ENCODE measurements around the gene CTSZ.

The CTSZ gene

DNA sequence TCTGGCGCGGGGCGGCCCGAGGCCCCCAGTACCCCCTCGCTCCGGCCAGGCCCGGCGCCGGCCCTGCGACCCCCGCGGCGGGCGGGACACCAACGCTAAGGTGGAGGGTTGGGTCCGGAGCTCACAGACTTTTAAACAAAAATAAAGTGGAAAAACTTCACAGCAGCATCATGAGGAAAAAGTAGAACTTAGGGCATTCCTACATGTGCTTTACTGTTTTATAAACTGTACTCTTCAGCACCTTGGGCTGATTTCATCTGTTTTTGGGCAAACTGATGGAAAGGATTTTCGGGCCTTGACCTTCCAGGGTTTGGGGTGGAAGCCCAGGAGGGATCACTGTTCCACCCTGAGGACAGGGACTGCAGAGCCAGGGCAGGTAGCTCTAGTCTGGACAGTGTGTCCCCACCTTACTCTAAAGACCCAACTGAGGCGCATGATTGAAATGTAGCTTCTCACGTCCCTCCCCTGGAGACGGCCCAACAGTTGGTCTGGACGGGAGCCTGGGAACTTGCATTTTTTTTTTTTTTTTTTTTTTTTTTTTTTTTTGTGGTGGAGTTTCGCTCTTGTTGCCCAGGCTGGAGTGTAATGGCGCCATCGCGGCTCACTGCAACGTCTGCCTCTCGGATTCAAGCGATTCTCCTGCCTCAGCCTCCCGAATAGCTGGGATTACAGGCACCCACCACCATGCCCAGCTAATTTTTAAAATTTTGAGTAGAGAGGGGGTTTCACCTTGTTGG, 25.3 kb downstream of the CTSZ start:
- H3K9ac ChIP-seq = peak overlapping the region; percentile 91 to 98 (median 97)
- peaks cover 30 to 47% (median 40%) of the 10 kb centered on the region in 10 experiments for H3K4me1 ChIP-seq
- H3K4me3 ChIP-seq = peak overlapping the region; percentile 80 to 94 (median 86)
- peaks cover 0 to 5% (median under 1%) of the 10 kb centered on the region in 11 experiments; a peak in 6 of 22 replicates for H3K9me3 ChIP-seq (replicated peaks in 1 of 11)
- peaks cover 30 to 54% (median 43%) of the 10 kb centered on the region in 11 experiments; a peak in 21 of 22 replicates for H4K20me1 ChIP-seq
- H3K27me3 ChIP-seq = no peaks in the 10 kb centered on the region
- peaks cover 9 to 39% (median 28%) of the 10 kb centered on the region in 11 experiments for H3K36me3 ChIP-seq
- TF ChIP-seq Cebpa-rat (IDR thresholded peaks at IDR 0.05) = no peak
- peak overlapping the region; percentile 77 to 96 (median 89) for H3K4me2 ChIP-seq
- H3K27ac ChIP-seq = peak overlapping the region; percentile 84 to 98 (median 95)

GRCh38 chr20:58980711-58981627, 26.1 kb downstream of the CTSZ start, which contains the start of gene NELFCD:
TSS of gene NELFCD (plus strand) at chr20:58981256. CDS start at chr20:58981310, 54 bp downstream.
- Histone ChIP-seq H4K20me1 (peaks cover 22 to 45% (median 34%) of the 10 kb centered on the region in 11 experiments; a peak in 21 of 22 replicates), H3K4me1 (peaks cover 30 to 47% (median 40%) of the 10 kb centered on the region in 10 experiments), H3K9me3 (replicated peaks in 1 of 11) (peaks cover 7 to 13% (median 9%) of the 10 kb centered on the region in 11 experiments)

GRCh38 chr20:58978351-58979190, 28.5 kb downstream of the CTSZ start:
- Histone ChIP-seq H3K9me3 (replicated peaks in 1 of 11) (peaks cover 21 to 26% (median 25%) of the 10 kb centered on the region in 11 experiments), H3K27ac (no peak overlapping the region), H3K36me3 (peaks cover 0 to 7% (median 0%) of the 10 kb centered on the region in 11 experiments; a peak in 3 of 22 replicates), H3K4me3 (no peak overlapping the region), H3K9ac (no peak overlapping the region), H3K4me1 (peaks cover 22 to 37% (median 24%) of the 10 kb centered on the region in 10 experiments), H4K20me1 (peaks cover 0 to 21% (median 11%) of the 10 kb centered on the region in 11 experiments; a peak in 15 of 22 replicates), H3K4me2 (no peak overlapping the region), H3K27me3 (no peaks in the 10 kb centered on the region)
- TF ChIP-seq Cebpa-rat (IDR thresholded peaks at IDR 0.05) = no peak

More at GRCh38 chr20:58980711-58981627, 26.1 kb downstream of the CTSZ start, which contains the start of gene NELFCD:
- peak within 1 kb of the TSS; percentile 80 to 94 (median 86) for H3K4me3 ChIP-seq
- peak within 1 kb of the TSS; percentile 84 to 98 (median 95) for H3K27ac ChIP-seq
- peak within 1 kb of the TSS; percentile 77 to 96 (median 89) for H3K4me2 ChIP-seq
- H3K9ac ChIP-seq = peak within 1 kb of the TSS; percentile 91 to 98 (median 97)
- H3K27me3 ChIP-seq = no peaks in the 10 kb centered on the region
- no peak for TF ChIP-seq Cebpa-rat (IDR thresholded peaks at IDR 0.05)
- peaks cover 1 to 31% (median 20%) of the 10 kb centered on the region in 11 experiments; a peak in 21 of 22 replicates for H3K36me3 ChIP-seq

DNA sequence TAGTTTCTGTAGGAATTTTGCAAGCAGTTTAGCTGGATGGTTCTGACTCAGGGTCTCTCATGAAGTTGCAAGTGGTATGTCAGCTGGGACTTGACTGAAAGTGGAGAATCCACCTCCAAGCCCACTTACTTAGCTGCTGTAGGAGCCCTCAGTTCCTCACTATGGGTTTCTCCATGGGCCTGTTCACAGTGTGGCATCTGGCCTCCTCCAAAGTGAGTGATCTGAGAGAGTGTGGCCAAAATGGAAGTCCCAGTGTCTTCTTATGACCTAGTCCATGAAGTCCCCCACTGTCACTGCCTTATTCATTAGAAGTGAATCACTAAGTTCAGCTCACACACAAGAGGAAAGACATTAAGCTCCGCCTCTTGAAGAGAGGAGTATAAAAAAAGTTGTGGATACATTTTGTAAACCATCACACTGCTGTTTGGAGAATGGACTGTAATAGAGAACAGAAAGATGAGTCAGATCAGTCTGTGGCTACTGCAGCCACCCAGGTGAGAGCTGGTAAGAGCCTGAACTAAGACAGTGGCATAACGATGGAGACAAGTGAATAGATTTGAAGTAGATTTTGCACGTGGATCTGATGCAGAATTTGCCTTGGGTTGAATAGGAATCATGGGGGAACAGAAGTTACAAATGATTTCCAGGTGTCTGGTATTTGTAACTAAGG, 30.9 kb downstream of the CTSZ start:
- Histone ChIP-seq H3K4me2 (no peak overlapping the region), H3K27me3 (no peaks in the 10 kb centered on the region), H3K4me3 (no peak overlapping the region), H4K20me1 (no peaks in the 10 kb centered on the region), H3K9me3 (replicated peaks in 1 of 11) (peaks cover 21 to 26% (median 25%) of the 10 kb centered on the region in 11 experiments), H3K27ac (no peak overlapping the region), H3K36me3 (no peaks in the 10 kb centered on the region), H3K9ac (no peak overlapping the region), H3K4me1 (peaks cover 5 to 19% (median 7%) of the 10 kb centered on the region in 10 experiments; a peak in 12 of 20 replicates)
- TF ChIP-seq Cebpa-rat (IDR thresholded peaks at IDR 0.05) = no peak

- no peak for TF ChIP-seq Cebpa-rat (IDR thresholded peaks at IDR 0.05)
- no peaks in the 10 kb centered on the region for H3K36me3 ChIP-seq
- H3K27me3 ChIP-seq = no peaks in the 10 kb centered on the region
- no peak overlapping the region for H3K4me2 ChIP-seq
- no peak overlapping the region for H3K4me3 ChIP-seq
- peaks cover 21 to 26% (median 25%) of the 10 kb centered on the region in 11 experiments for H3K9me3 ChIP-seq (replicated peaks in 1 of 11)
- H4K20me1 ChIP-seq = no peaks in the 10 kb centered on the region
- H3K4me1 ChIP-seq = peaks cover under 1 to 15% (median 4%) of the 10 kb centered on the region in 10 experiments; a peak in 11 of 20 replicates
- H3K9ac ChIP-seq = no peak overlapping the region
- no peak overlapping the region for H3K27ac ChIP-seq
Observed at GRCh38 chr20:58975353-58975752, 31.7 kb downstream of the CTSZ start.

DNA sequence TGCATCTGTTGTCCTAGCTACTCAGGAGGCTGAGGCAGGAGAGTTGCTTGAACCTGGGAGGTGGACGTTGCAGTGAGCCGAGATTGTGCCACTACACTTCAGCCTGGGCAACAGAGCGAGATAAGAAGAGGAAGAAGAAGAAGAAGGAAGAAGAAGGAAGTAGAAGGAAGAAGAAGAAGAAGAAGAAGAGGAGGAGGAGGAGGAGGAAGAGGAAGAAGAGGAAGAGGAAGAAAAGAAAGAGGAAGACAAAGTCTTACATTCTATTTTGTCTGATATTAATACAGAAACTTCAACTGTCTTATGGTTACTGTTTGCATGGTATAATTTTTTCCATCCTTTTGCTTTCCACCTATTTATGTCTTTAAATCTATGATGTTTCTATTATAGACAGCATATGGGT, 33.2 kb downstream of the CTSZ start:
- no peak for TF ChIP-seq Cebpa-rat (IDR thresholded peaks at IDR 0.05)
- Histone ChIP-seq H3K9me3 (replicated peaks in 1 of 11) (peaks cover 27 to 36% (median 33%) of the 10 kb centered on the region in 11 experiments), H3K4me3 (no peak overlapping the region), H3K4me2 (peak overlapping the region in 2 of 11 experiments; percentile 29 to 56; a peak in 2 of 22 replicates), H3K27me3 (no peaks in the 10 kb centered on the region), H4K20me1 (no peaks in the 10 kb centered on the region), H3K4me1 (peaks cover 0 to 10% (median 1%) of the 10 kb centered on the region in 10 experiments; a peak in 7 of 20 replicates), H3K36me3 (no peaks in the 10 kb centered on the region), H3K27ac (no peak overlapping the region), H3K9ac (no peak overlapping the region)

DNA sequence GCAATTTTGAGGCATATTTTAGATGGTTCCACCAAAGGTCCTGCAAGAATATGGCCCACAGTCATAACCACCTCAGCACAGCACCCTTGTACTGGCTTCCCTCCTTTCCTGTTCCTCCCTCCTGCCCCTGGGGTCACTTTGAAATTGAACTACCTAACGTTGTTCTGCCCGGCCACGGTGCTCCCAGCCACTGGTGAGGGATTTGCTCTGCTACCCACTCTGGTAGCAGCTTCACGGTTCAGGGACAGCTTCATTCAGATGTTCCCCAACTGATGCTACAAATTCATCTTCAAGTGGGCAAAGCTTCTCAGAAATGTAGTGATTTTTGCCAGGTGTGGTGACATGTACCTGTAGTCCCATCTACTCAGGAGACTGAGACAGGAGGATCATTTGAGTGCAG, 33.9 kb downstream of the CTSZ start:
- TF ChIP-seq Cebpa-rat (IDR thresholded peaks at IDR 0.05) = no peak
- H3K27me3 ChIP-seq = no peaks in the 10 kb centered on the region

More for the DNA sequence above, 33.9 kb downstream of the CTSZ start:
- Histone ChIP-seq H4K20me1 (no peaks in the 10 kb centered on the region), H3K9ac (no peak overlapping the region), H3K4me1 (peaks cover 0 to 10% (median 1%) of the 10 kb centered on the region in 10 experiments; a peak in 7 of 20 replicates), H3K4me3 (no peak overlapping the region), H3K4me2 (no peak overlapping the region), H3K9me3 (replicated peaks in 1 of 11) (peaks cover 27 to 42% (median 35%) of the 10 kb centered on the region in 11 experiments), H3K36me3 (no peaks in the 10 kb centered on the region), H3K27ac (no peak overlapping the region)
